Melanocyte of skin (primary cell): ENCODE data around the gene SLC6A14. TPM values are rescaled to one million over a fixed set of nuclear protein-coding genes. Genes with fewer than 3 reads are reported as not detected.

Experiments
- small RNA-seq, 2 donors: library from RNA; depleted of rRNA; stranded (forward); fragments of <200 nt; gene quantifications; one replicate each; pipeline ENCODE3, GENCODE V24; 2012
- total RNA-seq, 2 donors: library from RNA; depleted of rRNA; stranded (reverse); fragments of >200 nt; gene quantifications; 2 replicates each; pipeline ENCODE4 v1.2.3, GENCODE V29; 2012

SLC6A14 gene, protein sequence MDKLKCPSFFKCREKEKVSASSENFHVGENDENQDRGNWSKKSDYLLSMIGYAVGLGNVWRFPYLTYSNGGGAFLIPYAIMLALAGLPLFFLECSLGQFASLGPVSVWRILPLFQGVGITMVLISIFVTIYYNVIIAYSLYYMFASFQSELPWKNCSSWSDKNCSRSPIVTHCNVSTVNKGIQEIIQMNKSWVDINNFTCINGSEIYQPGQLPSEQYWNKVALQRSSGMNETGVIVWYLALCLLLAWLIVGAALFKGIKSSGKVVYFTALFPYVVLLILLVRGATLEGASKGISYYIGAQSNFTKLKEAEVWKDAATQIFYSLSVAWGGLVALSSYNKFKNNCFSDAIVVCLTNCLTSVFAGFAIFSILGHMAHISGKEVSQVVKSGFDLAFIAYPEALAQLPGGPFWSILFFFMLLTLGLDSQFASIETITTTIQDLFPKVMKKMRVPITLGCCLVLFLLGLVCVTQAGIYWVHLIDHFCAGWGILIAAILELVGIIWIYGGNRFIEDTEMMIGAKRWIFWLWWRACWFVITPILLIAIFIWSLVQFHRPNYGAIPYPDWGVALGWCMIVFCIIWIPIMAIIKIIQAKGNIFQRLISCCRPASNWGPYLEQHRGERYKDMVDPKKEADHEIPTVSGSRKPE
- total RNA-seq, result not detected

DNA sequence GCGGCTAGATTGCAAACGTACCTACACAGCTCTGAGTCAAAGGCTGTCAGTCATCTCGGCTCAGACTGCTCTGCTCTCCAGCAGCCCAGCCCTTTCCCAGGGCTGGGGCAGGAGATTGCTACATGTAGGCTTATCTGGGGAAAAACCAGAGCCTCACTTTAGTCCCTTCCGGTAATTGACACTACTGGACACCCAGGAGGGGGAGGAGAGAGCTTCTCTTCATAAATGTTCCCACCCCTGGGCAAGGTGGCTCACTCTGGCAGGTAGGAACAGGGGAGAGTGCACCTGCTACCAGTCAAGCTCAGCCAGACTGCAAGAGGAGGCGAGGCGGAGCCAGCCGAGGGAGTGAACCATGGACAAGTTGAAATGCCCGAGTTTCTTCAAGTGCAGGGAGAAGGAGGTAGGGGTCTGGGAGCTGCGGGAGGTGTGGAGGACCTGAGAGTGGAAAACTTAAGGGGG lies at the start of gene SLC6A14:
Gene SLC6A14 (plus strand): TSS at position 249 of the 459 bp plus-strand sequence. CDS start 104 bp downstream, at position 353.

GRCh38 chrX:116462822-116463221 lies 26.4 kb downstream of the SLC6A14 start, which contains the start of gene CT83:
Gene CT83, minus strand, starts transcription at chrX:116462976. Its CDS starts 120 bp downstream, at chrX:116462856.

Small RNA genes lying within 50 kb of the gene (small RNA-seq; reads per million reads assigned to genes)
- 0.04 to 0.41 reads per million in 2 donors for gene RNU6-154P

Other genes with a start within 250 kb of the SLC6A14 start
- gene CT83, start 26.4 kb downstream of the SLC6A14 start, total RNA-seq, result not detected